Peyer's patch (tissue), 4 donors: Measurements from ENCODE around the gene SMC5. TPM values are rescaled to one million over a fixed set of nuclear protein-coding genes. Genes with fewer than 3 reads are reported as not detected.

Experiments used
- DNase-seq, 3 donors: peaks; one replicate each; pipeline ENCODE4 v3.0.0-alpha.2; 2017 to 2019
- H3K27ac ChIP-seq, 4 donors: fragments of 200-600 bp; sonication (generic); one replicate each; pipeline ENCODE4 v1.5.1; 2016 to 2019
- H3K27me3 ChIP-seq, 2 donors: fragments of 200-600 bp; sonication (generic); one replicate each; pipeline ENCODE4 v1.5.1; 2019
- H3K36me3 ChIP-seq, 3 donors: fragments of 200-600 bp; sonication (generic); one replicate each; pipeline ENCODE4 v1.5.1; 2016 to 2019
- H3K4me1 ChIP-seq, 4 donors: fragments of 200-600 bp; sonication (generic); one replicate each; pipeline ENCODE4 v1.5.1; 2016 to 2019
- H3K4me3 ChIP-seq, 4 donors: fragments of 200-600 bp; sonication (generic); 1 replicate in 3 of 4; 2 replicates in 1 of 4; pipeline ENCODE4 v1.5.1; 2016 to 2019; ENCODE audit warnings: mild to moderate bottlenecking in 1 of 4
- H3K9me3 ChIP-seq, 4 donors: fragments of 200-600 bp; sonication (generic); one replicate each; pipeline ENCODE4 v1.5.1; 2016 to 2019; ENCODE audit warnings: mild to moderate bottlenecking in 1 of 4
- POLR2A ChIP-seq, 2 donors: fragments of 450-650 bp; IDR thresholded peaks; one replicate each; pipeline ENCODE4 v1.5.1; 2017; ENCODE audit warnings: antibody characterized with exemption in 2 of 2, mild to moderate bottlenecking in 2 of 2, moderate library complexity in 2 of 2
- total RNA-seq, 4 donors: library from RNA; depleted of rRNA; stranded (reverse); fragments of >200 nt; gene quantifications; one replicate each; pipeline ENCODE4 v1.1.0, GENCODE V29; 2016
- TF ChIP-seq, protein P1 (sequence below), 6 experiments: fragments of 450-650 bp in 4 of 6; fragments of 200-600 bp in 2 of 6; sonication (generic) in 1 of 6; IDR thresholded peaks; one replicate each; pipeline ENCODE4 v1.5.1; 2017 to 2019; ENCODE audit warnings: antibody characterized with exemption in 6 of 6, mild to moderate bottlenecking in 3 of 6, moderate library complexity in 1 of 6

The SMC5 gene
- total RNA-seq, 4 donors from 2014 or later = 23.3 to 235 (median 86.5) TPM

GRCh38 chr9:70262948-70263347, 4.2 kb downstream of the SMC5 start:
- Histone ChIP-seq H3K27ac (no peak overlapping the region), H3K27me3 (no peaks in the 10 kb centered on the region), H3K4me1 (peaks cover 3 to 24% (median 13%) of the 10 kb centered on the region in 4 donors), H3K9me3 (no peaks in the 10 kb centered on the region), H3K4me3 (no peak overlapping the region), H3K36me3 (peaks cover 0 to 32% (median 0%) of the 10 kb centered on the region in 3 donors)
- DNase-seq = no peak
- TF ChIP-seq, protein P1, sequence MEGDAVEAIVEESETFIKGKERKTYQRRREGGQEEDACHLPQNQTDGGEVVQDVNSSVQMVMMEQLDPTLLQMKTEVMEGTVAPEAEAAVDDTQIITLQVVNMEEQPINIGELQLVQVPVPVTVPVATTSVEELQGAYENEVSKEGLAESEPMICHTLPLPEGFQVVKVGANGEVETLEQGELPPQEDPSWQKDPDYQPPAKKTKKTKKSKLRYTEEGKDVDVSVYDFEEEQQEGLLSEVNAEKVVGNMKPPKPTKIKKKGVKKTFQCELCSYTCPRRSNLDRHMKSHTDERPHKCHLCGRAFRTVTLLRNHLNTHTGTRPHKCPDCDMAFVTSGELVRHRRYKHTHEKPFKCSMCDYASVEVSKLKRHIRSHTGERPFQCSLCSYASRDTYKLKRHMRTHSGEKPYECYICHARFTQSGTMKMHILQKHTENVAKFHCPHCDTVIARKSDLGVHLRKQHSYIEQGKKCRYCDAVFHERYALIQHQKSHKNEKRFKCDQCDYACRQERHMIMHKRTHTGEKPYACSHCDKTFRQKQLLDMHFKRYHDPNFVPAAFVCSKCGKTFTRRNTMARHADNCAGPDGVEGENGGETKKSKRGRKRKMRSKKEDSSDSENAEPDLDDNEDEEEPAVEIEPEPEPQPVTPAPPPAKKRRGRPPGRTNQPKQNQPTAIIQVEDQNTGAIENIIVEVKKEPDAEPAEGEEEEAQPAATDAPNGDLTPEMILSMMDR (IDR thresholded peaks at IDR 0.05) = no peak
- TF ChIP-seq POLR2A (IDR thresholded peaks at IDR 0.05) = no peak

DNA sequence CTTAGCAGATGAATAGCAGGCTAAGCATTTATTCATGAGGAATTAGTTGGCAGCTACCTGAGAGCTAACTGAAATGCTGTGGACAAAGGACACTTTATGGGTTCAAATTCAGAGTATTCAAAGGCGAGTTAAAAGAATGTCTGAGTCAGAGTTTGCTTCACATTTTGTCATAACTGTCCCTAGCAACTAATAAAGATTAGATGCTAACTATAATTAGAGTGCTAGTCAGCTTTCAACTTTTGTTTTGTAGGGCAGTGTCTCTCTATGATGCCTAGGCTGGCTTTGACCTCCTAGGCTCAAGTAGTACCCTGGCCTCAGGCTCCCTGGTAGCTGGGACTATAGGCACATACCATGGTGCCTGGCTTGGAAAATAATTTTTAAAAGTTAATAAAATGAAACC, 4.6 kb downstream of the SMC5 start:
- Histone ChIP-seq H3K4me1 (peaks cover 3 to 24% (median 13%) of the 10 kb centered on the region in 4 donors), H3K27ac (no peak overlapping the region), H3K27me3 (no peaks in the 10 kb centered on the region), H3K4me3 (no peak overlapping the region), H3K36me3 (peaks cover 0 to 32% (median 0%) of the 10 kb centered on the region in 3 donors), H3K9me3 (no peaks in the 10 kb centered on the region)
- DNase-seq = no peak
- TF ChIP-seq, protein P1 (IDR thresholded peaks at IDR 0.05) = no peak
- TF ChIP-seq POLR2A (IDR thresholded peaks at IDR 0.05) = no peak

DNA sequence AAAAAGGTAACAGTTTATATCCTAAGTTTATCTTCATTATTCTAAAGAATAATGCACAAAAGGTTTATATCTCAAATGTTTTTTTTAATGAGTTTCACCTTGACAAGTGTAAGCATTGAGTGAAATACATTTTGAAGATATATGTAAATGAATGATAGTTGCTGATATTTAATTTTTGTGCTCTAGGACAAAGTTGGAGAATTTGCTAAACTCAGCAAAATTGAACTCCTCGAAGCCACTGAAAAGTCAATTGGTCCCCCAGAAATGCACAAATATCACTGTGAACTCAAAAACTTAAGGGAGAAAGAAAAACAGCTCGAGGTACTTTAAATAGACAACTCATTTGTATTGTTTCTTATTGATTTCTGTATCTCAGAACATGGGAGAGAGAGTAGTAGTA, 19.5 kb downstream of the SMC5 start:
- Histone ChIP-seq H3K9me3 (no peaks in the 10 kb centered on the region), H3K27ac (no peak overlapping the region), H3K4me3 (no peak overlapping the region), H3K4me1 (no peaks in the 10 kb centered on the region), H3K27me3 (no peaks in the 10 kb centered on the region), H3K36me3 (peaks cover 0 to 57% (median 0%) of the 10 kb centered on the region in 3 donors)
- no peak for DNase-seq
- TF ChIP-seq POLR2A (IDR thresholded peaks at IDR 0.05) = no peak
- TF ChIP-seq, protein P1 (IDR thresholded peaks at IDR 0.05) = no peak

GRCh38 chr9:70283848-70284247, 25.1 kb downstream of the SMC5 start:
- no peaks in the 10 kb centered on the region for H3K9me3 ChIP-seq
- no peaks in the 10 kb centered on the region for H3K4me1 ChIP-seq
- no peak overlapping the region for H3K27ac ChIP-seq
- H3K36me3 ChIP-seq = peaks cover 0 to 57% (median 0%) of the 10 kb centered on the region in 3 donors
- TF ChIP-seq POLR2A (IDR thresholded peaks at IDR 0.05) = no peak
- TF ChIP-seq, protein P1 (IDR thresholded peaks at IDR 0.05) = no peak
- H3K4me3 ChIP-seq = no peak overlapping the region
- H3K27me3 ChIP-seq = no peaks in the 10 kb centered on the region
- no peak for DNase-seq

GRCh38 chr9:70285246-70285645, 26.5 kb downstream of the SMC5 start:
- H3K36me3 ChIP-seq = peaks cover 0 to 46% (median 0%) of the 10 kb centered on the region in 3 donors
- DNase-seq = no peak
- no peak for TF ChIP-seq POLR2A (IDR thresholded peaks at IDR 0.05)
- TF ChIP-seq, protein P1 (IDR thresholded peaks at IDR 0.05) = no peak
- H3K9me3 ChIP-seq = no peaks in the 10 kb centered on the region
- no peak overlapping the region for H3K4me3 ChIP-seq
- no peaks in the 10 kb centered on the region for H3K27me3 ChIP-seq
- no peaks in the 10 kb centered on the region for H3K4me1 ChIP-seq
- H3K27ac ChIP-seq = no peak overlapping the region
